Neural cell (in vitro differentiated cells): ENCODE results near the gene GSDME.

ENCODE experiments used
- EP300 ChIP-seq: fragments of 450-650 bp; conservative IDR thresholded peaks from 2 replicates; pipeline ENCODE4 v1.6.1; 2014; ENCODE audit warnings: antibody characterized with exemption, mild to moderate bottlenecking, moderate library complexity; ENCODE audit not compliant: poor library complexity, severe bottlenecking
- EZH2 ChIP-seq: fragments of 200-600, 300-800 bp; shearing (Covaris generic), sonication (generic); IDR thresholded peaks from 2 replicates; pipeline ENCODE4 v1.6.1; 2014; ENCODE audit warnings: antibody characterized with exemption, low read length, borderline replicate concordance, mild to moderate bottlenecking; ENCODE audit not compliant: insufficient read depth, poor library complexity, severe bottlenecking
- MXI1 ChIP-seq: fragments of 450-650 bp; conservative IDR thresholded peaks from 2 replicates; pipeline ENCODE4 v1.6.1; 2014; ENCODE audit warnings: antibody characterized with exemption, mild to moderate bottlenecking; ENCODE audit not compliant: poor library complexity, severe bottlenecking
- POLR2AphosphoS5 ChIP-seq: IDR thresholded peaks from 2 replicates; pipeline ENCODE4 v1.6.1; 2012
- RAD21 ChIP-seq: fragments of 450-650 bp; conservative IDR thresholded peaks from 2 replicates; pipeline ENCODE4 v1.6.1; 2014; ENCODE audit warnings: antibody characterized with exemption, mild to moderate bottlenecking, moderate library complexity
- SMC3 ChIP-seq: fragments of 450-650 bp; conservative IDR thresholded peaks from 2 replicates; pipeline ENCODE4 v1.6.1; 2014; ENCODE audit warnings: antibody characterized with exemption, mild to moderate bottlenecking, moderate library complexity; ENCODE audit not compliant: poor library complexity
- TAF1 ChIP-seq: IDR thresholded peaks from 2 replicates; pipeline ENCODE4 v1.6.1; 2012; ENCODE audit warnings: low read depth
- TF ChIP-seq, protein P1 (sequence below): fragments of 450-650 bp; IDR thresholded peaks from 2 replicates; pipeline ENCODE4 v1.5.1; 2014; ENCODE audit warnings: antibody characterized with exemption, mild to moderate bottlenecking, moderate library complexity; ENCODE audit not compliant: poor library complexity, severe bottlenecking
- TF ChIP-seq, protein P2 (sequence below): IDR thresholded peaks from 2 replicates; pipeline ENCODE4 v1.6.1; 2012; ENCODE audit warnings: borderline replicate concordance

DNA sequence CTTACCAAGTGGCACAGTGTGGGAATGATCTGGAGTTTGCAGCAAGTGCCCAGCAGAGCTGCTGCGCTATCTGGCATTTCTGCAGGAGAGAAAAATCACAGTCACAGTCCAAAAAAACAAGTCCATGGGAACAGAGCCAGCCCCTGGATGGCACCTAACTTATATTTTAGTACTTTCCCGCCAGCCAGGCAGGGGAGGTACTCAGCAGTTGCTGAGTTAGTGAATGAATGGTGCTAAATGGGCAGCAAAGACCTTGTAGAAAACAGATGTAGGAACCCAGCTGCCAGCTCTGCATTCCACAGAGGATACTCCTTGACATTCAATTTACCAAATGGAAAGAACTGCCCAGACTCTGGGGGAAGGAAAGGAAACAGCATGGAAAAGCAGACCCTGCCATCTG is 54.5 kb downstream of the GSDME start:
- no peak for TF ChIP-seq RAD21
- TF ChIP-seq, protein P1, sequence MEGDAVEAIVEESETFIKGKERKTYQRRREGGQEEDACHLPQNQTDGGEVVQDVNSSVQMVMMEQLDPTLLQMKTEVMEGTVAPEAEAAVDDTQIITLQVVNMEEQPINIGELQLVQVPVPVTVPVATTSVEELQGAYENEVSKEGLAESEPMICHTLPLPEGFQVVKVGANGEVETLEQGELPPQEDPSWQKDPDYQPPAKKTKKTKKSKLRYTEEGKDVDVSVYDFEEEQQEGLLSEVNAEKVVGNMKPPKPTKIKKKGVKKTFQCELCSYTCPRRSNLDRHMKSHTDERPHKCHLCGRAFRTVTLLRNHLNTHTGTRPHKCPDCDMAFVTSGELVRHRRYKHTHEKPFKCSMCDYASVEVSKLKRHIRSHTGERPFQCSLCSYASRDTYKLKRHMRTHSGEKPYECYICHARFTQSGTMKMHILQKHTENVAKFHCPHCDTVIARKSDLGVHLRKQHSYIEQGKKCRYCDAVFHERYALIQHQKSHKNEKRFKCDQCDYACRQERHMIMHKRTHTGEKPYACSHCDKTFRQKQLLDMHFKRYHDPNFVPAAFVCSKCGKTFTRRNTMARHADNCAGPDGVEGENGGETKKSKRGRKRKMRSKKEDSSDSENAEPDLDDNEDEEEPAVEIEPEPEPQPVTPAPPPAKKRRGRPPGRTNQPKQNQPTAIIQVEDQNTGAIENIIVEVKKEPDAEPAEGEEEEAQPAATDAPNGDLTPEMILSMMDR = no peak
- no peak for TF ChIP-seq TAF1
- no peak for TF ChIP-seq SMC3
- TF ChIP-seq MXI1 = no peak
- TF ChIP-seq EP300 = no peak
- TF ChIP-seq, protein P2, sequence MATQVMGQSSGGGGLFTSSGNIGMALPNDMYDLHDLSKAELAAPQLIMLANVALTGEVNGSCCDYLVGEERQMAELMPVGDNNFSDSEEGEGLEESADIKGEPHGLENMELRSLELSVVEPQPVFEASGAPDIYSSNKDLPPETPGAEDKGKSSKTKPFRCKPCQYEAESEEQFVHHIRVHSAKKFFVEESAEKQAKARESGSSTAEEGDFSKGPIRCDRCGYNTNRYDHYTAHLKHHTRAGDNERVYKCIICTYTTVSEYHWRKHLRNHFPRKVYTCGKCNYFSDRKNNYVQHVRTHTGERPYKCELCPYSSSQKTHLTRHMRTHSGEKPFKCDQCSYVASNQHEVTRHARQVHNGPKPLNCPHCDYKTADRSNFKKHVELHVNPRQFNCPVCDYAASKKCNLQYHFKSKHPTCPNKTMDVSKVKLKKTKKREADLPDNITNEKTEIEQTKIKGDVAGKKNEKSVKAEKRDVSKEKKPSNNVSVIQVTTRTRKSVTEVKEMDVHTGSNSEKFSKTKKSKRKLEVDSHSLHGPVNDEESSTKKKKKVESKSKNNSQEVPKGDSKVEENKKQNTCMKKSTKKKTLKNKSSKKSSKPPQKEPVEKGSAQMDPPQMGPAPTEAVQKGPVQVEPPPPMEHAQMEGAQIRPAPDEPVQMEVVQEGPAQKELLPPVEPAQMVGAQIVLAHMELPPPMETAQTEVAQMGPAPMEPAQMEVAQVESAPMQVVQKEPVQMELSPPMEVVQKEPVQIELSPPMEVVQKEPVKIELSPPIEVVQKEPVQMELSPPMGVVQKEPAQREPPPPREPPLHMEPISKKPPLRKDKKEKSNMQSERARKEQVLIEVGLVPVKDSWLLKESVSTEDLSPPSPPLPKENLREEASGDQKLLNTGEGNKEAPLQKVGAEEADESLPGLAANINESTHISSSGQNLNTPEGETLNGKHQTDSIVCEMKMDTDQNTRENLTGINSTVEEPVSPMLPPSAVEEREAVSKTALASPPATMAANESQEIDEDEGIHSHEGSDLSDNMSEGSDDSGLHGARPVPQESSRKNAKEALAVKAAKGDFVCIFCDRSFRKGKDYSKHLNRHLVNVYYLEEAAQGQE = no peak
- TF ChIP-seq EZH2 = no peak
- TF ChIP-seq POLR2AphosphoS5 = no peak
